Neuronal stem cell (in vitro differentiated cells): ENCODE results near the gene CARD10.

ENCODE experiments used
- DNase-seq: peaks from one replicate; pipeline ENCODE4 v3.0.0-alpha.2; 2013; ENCODE audit warnings: low spot score
- H2AFZ ChIP-seq: one replicate; pipeline ENCODE4 v1.6.1; 2013; ENCODE audit warnings: mild to moderate bottlenecking, low read length, inconsistent platforms
- H2AK5ac ChIP-seq: 2 replicates; pipeline ENCODE4 v1.6.1; 2013; ENCODE audit warnings: low read depth, mild to moderate bottlenecking, inconsistent platforms, low read length, moderate library complexity, mixed read lengths
- H2BK120ac ChIP-seq: 2 replicates; pipeline ENCODE4 v1.6.1; 2013; ENCODE audit warnings: low read depth, mild to moderate bottlenecking, inconsistent platforms, low read length, moderate library complexity, mixed read lengths
- H2BK12ac ChIP-seq: one replicate; pipeline ENCODE4 v1.6.1; 2013; ENCODE audit warnings: low read length, inconsistent platforms
- H2BK15ac ChIP-seq: 2 replicates; pipeline ENCODE4 v1.6.1; 2013; ENCODE audit warnings: mild to moderate bottlenecking, low read length, inconsistent platforms, mixed read lengths
- H2BK5ac ChIP-seq: one replicate; pipeline ENCODE4 v1.6.1; 2013; ENCODE audit warnings: inconsistent platforms, mild to moderate bottlenecking, low read length, moderate library complexity
- H3K14ac ChIP-seq: one replicate; pipeline ENCODE4 v1.6.1; 2013; ENCODE audit warnings: low read length, inconsistent platforms
- H3K18ac ChIP-seq: 2 replicates; pipeline ENCODE4 v1.6.1; 2013; ENCODE audit warnings: low read length, inconsistent platforms
- H3K23ac ChIP-seq: 2 replicates; pipeline ENCODE4 v1.6.1; 2013; ENCODE audit warnings: low read depth, mild to moderate bottlenecking, mixed read lengths, low read length, inconsistent platforms; ENCODE audit not compliant: poor library complexity
- H3K27ac ChIP-seq: replicated peaks from 3 replicates; pipeline ENCODE4 v1.5.1; 2013; ENCODE audit warnings: low read length, inconsistent platforms
- H3K27me3 ChIP-seq, 3 experiments: 2 replicates each; pipeline ENCODE4 v1.6.1; 2013; ENCODE audit warnings: low read length in 3 of 3, mild to moderate bottlenecking in 2 of 3, inconsistent platforms in 1 of 3, low read depth in 1 of 3, mixed read lengths in 1 of 3, moderate library complexity in 1 of 3; ENCODE audit not compliant: control insufficient read depth in 3 of 3, insufficient read depth in 3 of 3
- H3K36me3 ChIP-seq, 2 donors: replicated peaks in 1 of 2; 2 replicates each; pipeline ENCODE4 v1.6.1; 2013; ENCODE audit warnings: low read length in 2 of 2; ENCODE audit not compliant: control insufficient read depth in 2 of 2, insufficient read depth in 2 of 2
- H3K4ac ChIP-seq: 2 replicates; pipeline ENCODE4 v1.6.1; 2013; ENCODE audit warnings: inconsistent platforms, mild to moderate bottlenecking, low read length, moderate library complexity
- H3K4me1 ChIP-seq, 2 donors: 1 replicate in 1 of 2; 2 replicates in 1 of 2; pipeline ENCODE4 v1.6.1; 2013; ENCODE audit warnings: low read length in 2 of 2, low read depth in 1 of 2; ENCODE audit not compliant: control insufficient read depth in 2 of 2, insufficient read depth in 1 of 2
- H3K4me2 ChIP-seq: one replicate; pipeline ENCODE4 v1.6.1; 2013; ENCODE audit warnings: mild to moderate bottlenecking, low read length, inconsistent platforms; ENCODE audit not compliant: insufficient read depth, poor library complexity, severe bottlenecking
- H3K4me3 ChIP-seq, 2 donors: 2 replicates each; pipeline ENCODE4 v1.5.1; 2013; ENCODE audit warnings: low read length in 2 of 2, mild to moderate bottlenecking in 2 of 2, inconsistent platforms in 1 of 2, moderate library complexity in 1 of 2
- H3K79me1 ChIP-seq: one replicate; pipeline ENCODE4 v1.6.1; 2013; ENCODE audit warnings: low read depth, mild to moderate bottlenecking, inconsistent platforms, low read length, moderate library complexity
- H3K9ac ChIP-seq: one replicate; pipeline ENCODE4 v1.6.1; 2013; ENCODE audit warnings: mild to moderate bottlenecking, low read depth, low read length, inconsistent platforms; ENCODE audit not compliant: poor library complexity
- H3K9me3 ChIP-seq, 2 donors: replicated peaks in 1 of 2; 2 replicates each; pipeline versions ENCODE3 to v1.6.1; 2013; ENCODE audit warnings: low read length in 2 of 2, mild to moderate bottlenecking in 2 of 2, inconsistent platforms in 1 of 2, low read depth in 1 of 2, mixed read lengths in 1 of 2, moderate library complexity in 1 of 2; ENCODE audit not compliant: control insufficient read depth in 2 of 2, insufficient read depth in 1 of 2
- H4K8ac ChIP-seq: one replicate; pipeline ENCODE4 v1.6.1; 2013; ENCODE audit warnings: low read depth, mild to moderate bottlenecking, inconsistent platforms, low read length, moderate library complexity
- H4K91ac ChIP-seq: one replicate; pipeline ENCODE4 v1.6.1; 2013; ENCODE audit warnings: low read length, low read depth, mild to moderate bottlenecking, inconsistent platforms; ENCODE audit not compliant: poor library complexity
- WGBS, 2 donors: extraction: QIAGEN DNeasy Blood & Tissue Kit; methylation state at CpG; one replicate each; pipeline ENCODE4 v1.1.7; 2013; ENCODE audit warnings: missing lambda C conversion rate in 2 of 2, mixed read lengths in 1 of 2; ENCODE audit not compliant: insufficient read length in 2 of 2, insufficient replicate concordance in 1 of 2; ENCODE audit errors: extremely low coverage in 2 of 2; 5-methylcytosine and 5-hydroxymethylcytosine counted together

The CARD10 gene

GRCh38 chr22:37515901-37516300 lies 3.3 kb downstream of the CARD10 start:
- Histone ChIP-seq H3K14ac (no peak overlapping the region), H3K18ac (peak overlapping the region; percentile 44), H3K9ac (peak overlapping the region; percentile 2), H3K27me3 (peaks cover 4 to 25% (median 5%) of the 10 kb centered on the region in 3 experiments), H3K4me2 (no peak overlapping the region), H3K4me1 (peaks cover 23 to 32% of the 10 kb centered on the region in 2 donors), H4K91ac (no peak overlapping the region), H2BK15ac (peak overlapping the region; percentile 32), H2BK5ac (no peak overlapping the region), H3K79me1 (no peaks in the 10 kb centered on the region), H2BK120ac (no peak overlapping the region), H3K36me3 (peaks cover 0 to 16% of the 10 kb centered on the region in 2 donors), H2AK5ac (peak overlapping the region; percentile 8), H2AFZ (no peak overlapping the region), H3K4me3 (peak overlapping the region in 1 of 2 donors; percentile 43), H3K4ac (no peak overlapping the region), H3K23ac (no peak overlapping the region), H3K9me3 (peaks cover 0 to 1% of the 10 kb centered on the region in 2 donors), H2BK12ac (peak overlapping the region; percentile 12), H4K8ac (no peak overlapping the region), H3K27ac (no peak overlapping the region)
- no CpG with 5 or more reads among the region's 23 CpGs for WGBS, 2 donors
- no peak for DNase-seq

GRCh38 chr22:37514526-37515051 lies 4.6 kb downstream of the CARD10 start:
- Histone ChIP-seq H3K23ac (no peak overlapping the region), H3K14ac (no peak overlapping the region), H3K36me3 (peaks cover 0 to 16% of the 10 kb centered on the region in 2 donors), H3K4me3 (no peak overlapping the region), H4K8ac (no peak overlapping the region), H3K79me1 (no peaks in the 10 kb centered on the region), H3K4me2 (no peak overlapping the region), H4K91ac (no peak overlapping the region), H3K4ac (no peak overlapping the region), H2BK12ac (no peak overlapping the region), H3K9ac (no peak overlapping the region), H2AFZ (no peak overlapping the region), H3K4me1 (peaks cover 23 to 40% of the 10 kb centered on the region in 2 donors), H3K9me3 (peaks cover 0 to 1% of the 10 kb centered on the region in 2 donors), H2BK15ac (peak overlapping the region; percentile 4), H2BK5ac (peak overlapping the region; percentile 31), H3K18ac (peak overlapping the region; percentile 33), H2AK5ac (peak overlapping the region; percentile 82), H3K27me3 (peaks cover under 1 to 18% (median 4%) of the 10 kb centered on the region in 3 experiments), H2BK120ac (no peak overlapping the region), H3K27ac (no peak overlapping the region)
- DNase-seq = no peak
- WGBS, 2 donors = no CpG with 5 or more reads among the region's 15 CpGs

GRCh38 chr22:37511395-37512104 lies 7.7 kb downstream of the CARD10 start:
- no peak overlapping the region for H4K91ac ChIP-seq
- peak overlapping the region; percentile 90 for H3K18ac ChIP-seq
- no peak overlapping the region for H3K4me3 ChIP-seq
- H2BK12ac ChIP-seq = peak overlapping the region; percentile 47
- H3K4me2 ChIP-seq = no peak overlapping the region
- H3K79me1 ChIP-seq = no peaks in the 10 kb centered on the region
- DNase-seq = no peak
- H2AFZ ChIP-seq = no peak overlapping the region
- no peak overlapping the region for H4K8ac ChIP-seq
- no peaks in the 10 kb centered on the region for H3K27me3 ChIP-seq
- H3K36me3 ChIP-seq = peaks cover 2 to 31% of the 10 kb centered on the region in 2 donors
- peak overlapping the region; percentile 63 for H2BK120ac ChIP-seq
- no peaks in the 10 kb centered on the region for H3K9me3 ChIP-seq
- peak overlapping the region; percentile 25 for H3K14ac ChIP-seq
- H3K27ac ChIP-seq = peak overlapping the region; percentile 88
- peak overlapping the region; percentile 71 for H3K4ac ChIP-seq
- H2BK15ac ChIP-seq = no peak overlapping the region
- WGBS, 2 donors = no CpG with 5 or more reads among the region's 6 CpGs
- no peak overlapping the region for H2BK5ac ChIP-seq
- no peak overlapping the region for H3K9ac ChIP-seq
- H3K23ac ChIP-seq = no peak overlapping the region
- peak overlapping the region; percentile 65 for H2AK5ac ChIP-seq
- peaks cover 36 to 46% of the 10 kb centered on the region in 2 donors for H3K4me1 ChIP-seq

- Histone ChIP-seq H3K23ac (no peak overlapping the region), H3K4me3 (no peak overlapping the region), H3K14ac (no peak overlapping the region), H3K18ac (peak overlapping the region; percentile 91), H2BK120ac (no peak overlapping the region), H3K9me3 (no peaks in the 10 kb centered on the region), H2BK5ac (no peak overlapping the region), H2BK15ac (peak overlapping the region; percentile 2), H3K4ac (no peak overlapping the region), H3K4me1 (peaks cover 36 to 46% of the 10 kb centered on the region in 2 donors), H4K8ac (no peak overlapping the region), H2AK5ac (peak overlapping the region; percentile 93), H3K4me2 (no peak overlapping the region), H2AFZ (no peak overlapping the region), H3K79me1 (no peaks in the 10 kb centered on the region), H3K27me3 (no peaks in the 10 kb centered on the region), H3K9ac (no peak overlapping the region), H4K91ac (no peak overlapping the region), H2BK12ac (peak overlapping the region; percentile 3), H3K27ac (no peak overlapping the region), H3K36me3 (peaks cover 2 to 36% of the 10 kb centered on the region in 2 donors)
- DNase-seq = no peak
- WGBS, 2 donors = no CpG with 5 or more reads among the region's 10 CpGs
Measured at GRCh38 chr22:37510091-37510490, 9.1 kb downstream of the CARD10 start.
